ENCODE results near the gene ARHGAP15. TPM values are rescaled to one million over a fixed set of nuclear protein-coding genes. Genes with fewer than 3 reads are reported as not detected.

Gene ARHGAP15
- total and polyA plus RNA-seq, 12 donors = 4.7 to 33.8 (median 10.4) TPM

GRCh38 chr2:143467011-143467410 lies 337.8 kb downstream of the ARHGAP15 start:
- TF ChIP-seq CTCF (IDR thresholded peaks at IDR 0.05) = no peak
- TF ChIP-seq POLR2A (IDR thresholded peaks at IDR 0.05) = no peak
- WGBS, 4 donors = 79 to 86% (median 82%) methylated on average over 3 of the region's 3 CpGs
- H3K27me3 ChIP-seq = no peaks in the 10 kb centered on the region
- no peak overlapping the region for H3K4me3 ChIP-seq
- intact Hi-C loops (cut with DNase I) = no loop called here
- H3K36me3 ChIP-seq (replicated peaks in 1 of 2) = no peaks in the 10 kb centered on the region
- H3K4me1 ChIP-seq (replicated peaks in 1 of 2) = no peaks in the 10 kb centered on the region
- no peaks in the 10 kb centered on the region for H3K9me3 ChIP-seq (replicated peaks in 1 of 3)
- H3K27ac ChIP-seq = no peak overlapping the region
- DNase-seq = no peak

GRCh38 chr2:143468341-143468888 lies 339.2 kb downstream of the ARHGAP15 start:
- no peak for TF ChIP-seq POLR2A (IDR thresholded peaks at IDR 0.05)
- no peak for TF ChIP-seq CTCF (IDR thresholded peaks at IDR 0.05)
- H3K4me3 ChIP-seq = no peak overlapping the region
- DNase-seq = no peak

GRCh38 chr2:143469323-143469722 lies 340.1 kb downstream of the ARHGAP15 start:
- Histone ChIP-seq H3K4me3 (no peak overlapping the region), H3K9me3 (replicated peaks in 1 of 3) (no peaks in the 10 kb centered on the region), H3K36me3 (replicated peaks in 1 of 2) (no peaks in the 10 kb centered on the region), H3K27ac (no peak overlapping the region), H3K4me1 (replicated peaks in 1 of 2) (no peaks in the 10 kb centered on the region), H3K27me3 (no peaks in the 10 kb centered on the region)
- intact Hi-C loops (cut with DNase I) = no loop called here
- TF ChIP-seq CTCF (IDR thresholded peaks at IDR 0.05) (no peak), POLR2A (IDR thresholded peaks at IDR 0.05) (no peak)
- 86 to 93% (median 87%) methylated on average over 7 of the region's 7 CpGs for WGBS, 4 donors
- no peak for DNase-seq

More at GRCh38 chr2:143468341-143468888, 339.2 kb downstream of the ARHGAP15 start:
- intact Hi-C loops (cut with DNase I) = no loop called here
- Histone ChIP-seq H3K36me3 (replicated peaks in 1 of 2) (no peaks in the 10 kb centered on the region), H3K4me1 (replicated peaks in 1 of 2) (no peaks in the 10 kb centered on the region), H3K27me3 (no peaks in the 10 kb centered on the region), H3K27ac (no peak overlapping the region), H3K9me3 (replicated peaks in 1 of 3) (no peaks in the 10 kb centered on the region)

GRCh38 chr2:143471550-143471949 lies 342.3 kb downstream of the ARHGAP15 start:
- Histone ChIP-seq H3K4me3 (no peak overlapping the region), H3K27ac (no peak overlapping the region), H3K4me1 (replicated peaks in 1 of 2) (no peaks in the 10 kb centered on the region), H3K9me3 (replicated peaks in 1 of 3) (no peaks in the 10 kb centered on the region), H3K27me3 (no peaks in the 10 kb centered on the region), H3K36me3 (replicated peaks in 1 of 2) (no peaks in the 10 kb centered on the region)
- intact Hi-C loops (cut with DNase I) = no loop called here
- WGBS, 4 donors = 86 to 96% (median 91%) methylated on average over 1 of the region's 1 CpG
- no peak for DNase-seq
- TF ChIP-seq CTCF (IDR thresholded peaks at IDR 0.05) = no peak
- no peak for TF ChIP-seq POLR2A (IDR thresholded peaks at IDR 0.05)

All from adrenal gland (tissue), 12 donors.